ENCODE measurements around the gene PRRT1. TPM values are rescaled to one million over a fixed set of nuclear protein-coding genes. Genes with fewer than 3 reads are reported as not detected.

Gene PRRT1
- total and polyA plus RNA-seq, 10 donors, result 0.28 to 2.3 (median 1.1) TPM

DNA sequence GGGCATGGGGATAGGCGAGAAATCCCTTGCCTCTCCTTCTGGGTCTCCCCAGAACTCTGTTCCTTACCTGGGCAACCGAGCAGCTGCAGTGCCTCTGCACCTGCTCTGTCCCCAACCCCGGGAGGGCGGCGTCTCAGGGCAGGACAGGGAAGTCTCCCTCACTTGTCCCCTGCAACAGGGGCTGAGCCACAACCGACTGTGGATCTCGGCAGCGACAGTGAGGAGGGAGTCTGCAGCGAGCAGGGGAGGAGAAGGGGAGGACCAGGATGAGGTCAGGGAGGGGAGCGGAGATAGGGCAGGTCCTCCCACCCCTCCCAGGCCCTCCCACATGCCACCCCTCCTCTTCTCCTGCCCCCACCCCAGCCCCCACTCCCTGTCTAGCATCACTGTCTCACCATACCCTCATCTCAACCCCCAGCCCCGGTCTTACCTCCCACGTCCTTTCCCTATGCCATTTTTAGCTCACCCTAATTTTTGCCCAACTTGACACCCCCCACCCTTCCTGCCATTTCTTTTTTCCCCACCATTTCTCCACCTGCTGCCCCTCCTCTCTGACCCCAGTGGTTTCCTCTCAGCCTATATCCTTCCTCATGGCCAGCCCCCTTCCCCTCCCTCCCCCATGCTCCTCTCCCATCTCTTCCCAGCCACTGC is 42.5 kb downstream of the PRRT1 start, which contains the start of gene TNXB:
TNXB (minus strand) TSS at position 225 of the 651 bp plus-strand sequence. CDS start 11,140 bp downstream, outside the sequence.
- no peak for DNase-seq
- Histone ChIP-seq H3K27ac (peak within 1 kb of the TSS; percentile 36 to 83 (median 78)), H3K9me3 (no peaks in the 10 kb centered on the region), H3K27me3 (replicated peaks in 1 of 7) (peaks cover 0 to 28% (median 0%) of the 10 kb centered on the region in 7 donors), H3K4me1 (peaks cover 9 to 89% (median 55%) of the 10 kb centered on the region in 6 donors), H3K36me3 (peaks cover 0 to 35% (median 0%) of the 10 kb centered on the region in 6 donors), H3K4me3 (peak within 1 kb of the TSS; percentile 10 to 68 (median 39))
- 2 to 12% (median 7%) methylated on average over 10 to 12 of the region's 12 CpGs for WGBS, 5 donors
- intact Hi-C loops (cut with DNase I; ENCODE audit: low total_unique reads), result no loop called here
- TF ChIP-seq POLR2A (IDR thresholded peaks at IDR 0.05) (peak in 1 of 3 donors; percentile 17), POLR2AphosphoS5 (IDR thresholded peaks at IDR 0.05) (peak; percentile 61 to 81 (median 72))
- TF ChIP-seq, protein P1, sequence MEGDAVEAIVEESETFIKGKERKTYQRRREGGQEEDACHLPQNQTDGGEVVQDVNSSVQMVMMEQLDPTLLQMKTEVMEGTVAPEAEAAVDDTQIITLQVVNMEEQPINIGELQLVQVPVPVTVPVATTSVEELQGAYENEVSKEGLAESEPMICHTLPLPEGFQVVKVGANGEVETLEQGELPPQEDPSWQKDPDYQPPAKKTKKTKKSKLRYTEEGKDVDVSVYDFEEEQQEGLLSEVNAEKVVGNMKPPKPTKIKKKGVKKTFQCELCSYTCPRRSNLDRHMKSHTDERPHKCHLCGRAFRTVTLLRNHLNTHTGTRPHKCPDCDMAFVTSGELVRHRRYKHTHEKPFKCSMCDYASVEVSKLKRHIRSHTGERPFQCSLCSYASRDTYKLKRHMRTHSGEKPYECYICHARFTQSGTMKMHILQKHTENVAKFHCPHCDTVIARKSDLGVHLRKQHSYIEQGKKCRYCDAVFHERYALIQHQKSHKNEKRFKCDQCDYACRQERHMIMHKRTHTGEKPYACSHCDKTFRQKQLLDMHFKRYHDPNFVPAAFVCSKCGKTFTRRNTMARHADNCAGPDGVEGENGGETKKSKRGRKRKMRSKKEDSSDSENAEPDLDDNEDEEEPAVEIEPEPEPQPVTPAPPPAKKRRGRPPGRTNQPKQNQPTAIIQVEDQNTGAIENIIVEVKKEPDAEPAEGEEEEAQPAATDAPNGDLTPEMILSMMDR (IDR thresholded peaks at IDR 0.05 in 8 of 11, conservative IDR thresholded peaks at IDR 0.05 in 3 of 11), result no peak

DNA sequence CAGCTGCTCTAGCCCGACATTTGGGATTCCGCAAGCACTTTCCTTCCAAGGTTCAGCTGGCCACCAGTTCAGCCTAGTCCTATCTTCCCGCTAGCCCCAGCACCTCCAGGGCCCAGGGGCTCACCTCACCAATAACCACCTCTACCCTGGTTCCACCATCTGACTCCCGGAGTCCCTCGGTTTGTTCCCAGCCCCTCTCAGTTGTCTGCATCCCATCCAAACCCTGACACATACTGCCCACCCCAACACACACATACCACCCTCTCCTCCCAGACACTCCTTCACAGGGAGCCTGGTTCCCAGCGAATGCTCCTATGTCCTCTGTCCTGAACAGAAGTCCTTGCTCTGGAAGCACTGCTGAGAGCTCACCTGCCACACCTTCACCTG is 43.0 kb downstream of the PRRT1 start:
- no peaks in the 10 kb centered on the region for H3K9me3 ChIP-seq
- WGBS, 5 donors, result 39 to 64% (median 48%) methylated on average over 6 of the region's 6 CpGs
- intact Hi-C loops (cut with DNase I; ENCODE audit: low total_unique reads), result no loop called here
- TF ChIP-seq POLR2AphosphoS5 (IDR thresholded peaks at IDR 0.05) (no peak), POLR2A (IDR thresholded peaks at IDR 0.05) (no peak)
- TF ChIP-seq, protein P1 (IDR thresholded peaks at IDR 0.05 in 8 of 11, conservative IDR thresholded peaks at IDR 0.05 in 3 of 11), result no peak
- peaks cover 9 to 84% (median 52%) of the 10 kb centered on the region in 6 donors for H3K4me1 ChIP-seq
- DNase-seq, result no peak
- H3K4me3 ChIP-seq, result peak overlapping the region; percentile 10 to 68 (median 39)
- H3K36me3 ChIP-seq, result peaks cover 0 to 30% (median 0%) of the 10 kb centered on the region in 6 donors
- H3K27me3 ChIP-seq (replicated peaks in 1 of 7), result peaks cover 0 to 29% (median 0%) of the 10 kb centered on the region in 7 donors
- H3K27ac ChIP-seq, result peak overlapping the region; percentile 36 to 83 (median 78)

- Histone ChIP-seq H3K27me3 (replicated peaks in 1 of 7) (peaks cover 0 to 29% (median 0%) of the 10 kb centered on the region in 7 donors), H3K4me1 (peaks cover 6 to 78% (median 48%) of the 10 kb centered on the region in 6 donors), H3K9me3 (no peaks in the 10 kb centered on the region), H3K4me3 (peak overlapping the region; percentile 10 to 68 (median 39)), H3K36me3 (peaks cover 0 to 26% (median 0%) of the 10 kb centered on the region in 6 donors), H3K27ac (peak overlapping the region; percentile 36 to 83 (median 78))
- TF ChIP-seq POLR2AphosphoS5 (IDR thresholded peaks at IDR 0.05) (peak; percentile 51 to 71 (median 71)), POLR2A (IDR thresholded peaks at IDR 0.05) (no peak)
- 5 to 10% (median 8%) methylated on average over 10 to 15 of the region's 15 CpGs for WGBS, 5 donors
- no peak for DNase-seq
- intact Hi-C loops (cut with DNase I; ENCODE audit: low total_unique reads), result no loop called here
These were observed 43.6 kb downstream of the PRRT1 start for GRCh38 chr6:32108094-32108627.

GRCh38 chr6:32107406-32107805 is 44.3 kb downstream of the PRRT1 start:
- 78 to 100% (median 88%) methylated on average over 1 of the region's 1 CpG for WGBS, 5 donors
- Histone ChIP-seq H3K4me3 (peak overlapping the region in 2 of 8 donors; percentile 49 to 68), H3K27me3 (replicated peaks in 1 of 7) (peaks cover 0 to 29% (median 0%) of the 10 kb centered on the region in 7 donors), H3K4me1 (peaks cover 2 to 71% (median 44%) of the 10 kb centered on the region in 6 donors), H3K36me3 (peaks cover 0 to 21% (median 0%) of the 10 kb centered on the region in 6 donors), H3K27ac (peak overlapping the region in 7 of 8 donors; percentile 69 to 83 (median 80)), H3K9me3 (no peaks in the 10 kb centered on the region)
- DNase-seq, result no peak
- no peak for TF ChIP-seq POLR2A (IDR thresholded peaks at IDR 0.05)
- TF ChIP-seq, protein P1 (IDR thresholded peaks at IDR 0.05 in 8 of 11, conservative IDR thresholded peaks at IDR 0.05 in 3 of 11), result no peak
- TF ChIP-seq POLR2AphosphoS5 (IDR thresholded peaks at IDR 0.05), result no peak
- intact Hi-C loops (cut with DNase I; ENCODE audit: low total_unique reads), result no loop called here

All from spleen (tissue), 11 donors.